Neural cell (in vitro differentiated cells): Measurements from ENCODE around the gene SLC37A1. TPM values are rescaled to one million over a fixed set of nuclear protein-coding genes. Genes with fewer than 3 reads are reported as not detected.

Source experiments
- H2AFZ ChIP-seq: fragments of 200-600, 300-800 bp; sonication (generic), shearing (Covaris generic); 2 replicates; pipeline ENCODE4 v1.6.0; 2014; ENCODE audit warnings: low read depth, mild to moderate bottlenecking, antibody characterized with exemption, low read length, moderate library complexity
- H3F3A ChIP-seq: fragments of 200-600 bp; shearing (Covaris generic); 2 replicates; pipeline ENCODE4 v1.6.1; 2016; ENCODE audit warnings: mild to moderate bottlenecking, moderate library complexity, mixed read lengths, antibody characterized with exemption, low read length; ENCODE audit not compliant: insufficient read depth, poor library complexity, severe bottlenecking
- H3K27ac ChIP-seq: fragments of 200-600, 300-800 bp; sonication (generic), shearing (Covaris generic); 2 replicates; pipeline ENCODE4 v1.5.1; 2014; ENCODE audit warnings: mild to moderate bottlenecking, low read length, moderate library complexity
- H3K27me3 ChIP-seq: fragments of 300-800, 200-600 bp; sonication (generic), shearing (Covaris generic); 2 replicates; pipeline ENCODE4 v1.6.0; 2014; ENCODE audit warnings: mild to moderate bottlenecking, low read depth, low read length, moderate library complexity; ENCODE audit not compliant: insufficient read depth
- H3K36me3 ChIP-seq: fragments of 300-800, 200-600 bp; sonication (generic), shearing (Covaris generic); 2 replicates; pipeline ENCODE4 v1.5.1; 2014; ENCODE audit warnings: mild to moderate bottlenecking, antibody characterized with exemption, low read length, moderate library complexity; ENCODE audit not compliant: insufficient read depth
- H3K4me2 ChIP-seq: fragments of 300-800, 200-600 bp; sonication (generic), shearing (Covaris generic); 2 replicates; pipeline ENCODE4 v1.6.0; 2014; ENCODE audit warnings: mild to moderate bottlenecking, low read length
- H3K4me3 ChIP-seq: fragments of 300-800, 200-600 bp; sonication (generic), shearing (Covaris generic); 2 replicates; pipeline ENCODE4 v1.5.1; 2014; ENCODE audit warnings: mild to moderate bottlenecking, low read length, moderate library complexity
- H3K79me2 ChIP-seq: fragments of 200-600 bp; shearing (Covaris generic); replicated peaks from 2 replicates; pipeline ENCODE4 v1.6.0; 2014; ENCODE audit warnings: mild to moderate bottlenecking, low read length, moderate library complexity; ENCODE audit not compliant: insufficient read depth
- H3K9ac ChIP-seq: fragments of 300-800, 200-600 bp; sonication (generic), shearing (Covaris generic); 2 replicates; pipeline ENCODE4 v1.6.1; 2016; ENCODE audit warnings: mild to moderate bottlenecking, low read length, mixed read lengths
- H3K9me2 ChIP-seq: fragments of 200-600 bp; shearing (Covaris generic); 2 replicates; pipeline ENCODE4 v1.6.1; 2016; ENCODE audit warnings: mild to moderate bottlenecking, low read length, mixed read lengths; ENCODE audit not compliant: insufficient read depth
- H3K9me3 ChIP-seq: fragments of 200-600, 300-800 bp; sonication (generic), shearing (Covaris generic); 2 replicates; pipeline ENCODE4 v1.6.1; 2016; ENCODE audit warnings: mild to moderate bottlenecking, mixed run types, low read length, moderate library complexity, mixed read lengths
- H4K20me1 ChIP-seq: fragments of 200-600 bp; shearing (Covaris generic); 2 replicates; pipeline ENCODE4 v1.6.1; 2016; ENCODE audit warnings: mild to moderate bottlenecking, mixed run types; ENCODE audit not compliant: insufficient read depth
- CTCF ChIP-seq: fragments of 450-650 bp; IDR thresholded peaks from 2 replicates; pipeline ENCODE4 v1.5.1; 2014; ENCODE audit warnings: antibody characterized with exemption, mild to moderate bottlenecking, moderate library complexity; ENCODE audit not compliant: poor library complexity, severe bottlenecking
- EP300 ChIP-seq: fragments of 450-650 bp; conservative IDR thresholded peaks from 2 replicates; pipeline ENCODE4 v1.6.1; 2014; ENCODE audit warnings: antibody characterized with exemption, mild to moderate bottlenecking, moderate library complexity; ENCODE audit not compliant: poor library complexity, severe bottlenecking
- EZH2 ChIP-seq: fragments of 200-600, 300-800 bp; shearing (Covaris generic), sonication (generic); IDR thresholded peaks from 2 replicates; pipeline ENCODE4 v1.6.1; 2014; ENCODE audit warnings: antibody characterized with exemption, low read length, borderline replicate concordance, mild to moderate bottlenecking; ENCODE audit not compliant: insufficient read depth, poor library complexity, severe bottlenecking
- MXI1 ChIP-seq: fragments of 450-650 bp; conservative IDR thresholded peaks from 2 replicates; pipeline ENCODE4 v1.6.1; 2014; ENCODE audit warnings: antibody characterized with exemption, mild to moderate bottlenecking; ENCODE audit not compliant: poor library complexity, severe bottlenecking
- POLR2AphosphoS5 ChIP-seq: IDR thresholded peaks from 2 replicates; pipeline ENCODE4 v1.6.1; 2012
- RAD21 ChIP-seq: fragments of 450-650 bp; conservative IDR thresholded peaks from 2 replicates; pipeline ENCODE4 v1.6.1; 2014; ENCODE audit warnings: antibody characterized with exemption, mild to moderate bottlenecking, moderate library complexity
- REST ChIP-seq: IDR thresholded peaks from 2 replicates; pipeline ENCODE4 v1.6.1; 2012; ENCODE audit warnings: borderline replicate concordance
- SMC3 ChIP-seq: fragments of 450-650 bp; conservative IDR thresholded peaks from 2 replicates; pipeline ENCODE4 v1.6.1; 2014; ENCODE audit warnings: antibody characterized with exemption, mild to moderate bottlenecking, moderate library complexity; ENCODE audit not compliant: poor library complexity
- TAF1 ChIP-seq: IDR thresholded peaks from 2 replicates; pipeline ENCODE4 v1.6.1; 2012; ENCODE audit warnings: low read depth
- polyA plus RNA-seq: library from polyadenylated mRNA; depleted of rRNA; stranded (reverse); fragments of >200 nt; gene quantifications from 2 replicates; pipeline ENCODE4 v1.2.3, GENCODE V29; 2014

The SLC37A1 gene
- polyA plus RNA-seq, 1 donor from 2014 or later, result 60.7 TPM

- no peaks in the 10 kb centered on the region for H3K27me3 ChIP-seq
- H3K9me3 ChIP-seq, result no peaks in the 10 kb centered on the region
- no peak overlapping the region for H3K9ac ChIP-seq
- H3K79me2 ChIP-seq, result no peaks in the 10 kb centered on the region
- H2AFZ ChIP-seq, result no peak overlapping the region
- H3K9me2 ChIP-seq, result no peaks in the 10 kb centered on the region
- TF ChIP-seq TAF1, result no peak
- TF ChIP-seq CTCF, result no peak
- TF ChIP-seq SMC3, result no peak
- no peak for TF ChIP-seq REST
- no peak overlapping the region for H3K4me3 ChIP-seq
- no peaks in the 10 kb centered on the region for H3F3A ChIP-seq
- H3K36me3 ChIP-seq, result no peaks in the 10 kb centered on the region
- H3K27ac ChIP-seq, result no peak overlapping the region
- H4K20me1 ChIP-seq, result no peaks in the 10 kb centered on the region
- H3K4me2 ChIP-seq, result no peak overlapping the region
Observed at GRCh38 chr21:42599962-42600361, 86.3 kb downstream of the SLC37A1 start.

- H2AFZ ChIP-seq, result no peak overlapping the region
- TF ChIP-seq REST (no peak), SMC3 (no peak), EZH2 (no peak), CTCF (no peak), MXI1 (no peak), POLR2AphosphoS5 (no peak), TAF1 (no peak), RAD21 (no peak), EP300 (no peak)
- no peaks in the 10 kb centered on the region for H3K9me3 ChIP-seq
- no peak overlapping the region for H3K4me2 ChIP-seq
- H3K9me2 ChIP-seq, result no peaks in the 10 kb centered on the region
- no peak overlapping the region for H3K4me3 ChIP-seq
- H3K27me3 ChIP-seq, result no peaks in the 10 kb centered on the region
- H3K9ac ChIP-seq, result no peak overlapping the region
- no peaks in the 10 kb centered on the region for H4K20me1 ChIP-seq
- H3F3A ChIP-seq, result no peaks in the 10 kb centered on the region
- no peaks in the 10 kb centered on the region for H3K36me3 ChIP-seq
- H3K27ac ChIP-seq, result no peak overlapping the region
- no peaks in the 10 kb centered on the region for H3K79me2 ChIP-seq
Observed at GRCh38 chr21:42601656-42602055, 88.0 kb downstream of the SLC37A1 start.
